Urinary bladder (tissue), 4 donors: ENCODE data around the gene TLE1. TPM values are rescaled to one million over a fixed set of nuclear protein-coding genes. Genes with fewer than 3 reads are reported as not detected.
"Not testable (repeated sequence)": the region's sequence is repeated elsewhere in the genome, so short reads cannot be mapped to it uniquely, and the experiment has no call there.

ENCODE experiments used
- DNase-seq: peaks from one replicate; pipeline ENCODE4 v3.0.0-alpha.2; 2015; ENCODE audit errors: extremely low spot score
- H3K27ac ChIP-seq: one replicate; pipeline ENCODE4 v1.5.1; 2013; ENCODE audit warnings: low read depth, mild to moderate bottlenecking, moderate library complexity
- H3K36me3 ChIP-seq: one replicate; pipeline ENCODE4 v1.6.1; 2013; ENCODE audit warnings: mild to moderate bottlenecking, moderate library complexity; ENCODE audit not compliant: insufficient read depth
- H3K4me1 ChIP-seq: one replicate; pipeline ENCODE4 v1.6.1; 2013; ENCODE audit warnings: mild to moderate bottlenecking, moderate library complexity; ENCODE audit not compliant: insufficient read depth
- H3K4me3 ChIP-seq: one replicate; pipeline ENCODE4 v1.5.1; 2013; ENCODE audit warnings: low read depth, low read length
- WGBS: extraction: QIAGEN DNeasy Blood & Tissue Kit; methylation state at CpG from one replicate; pipeline ENCODE4 v1.1.7; 2013; 5-methylcytosine and 5-hydroxymethylcytosine counted together
- polyA plus RNA-seq: library from polyadenylated mRNA; stranded (reverse); fragments of 200-250 nt; gene quantifications from one replicate; pipeline ENCODE4 v1.2.3, GENCODE V29; 2013
- total RNA-seq: library from RNA; depleted of rRNA; stranded (reverse); fragments of >200 nt; gene quantifications from one replicate; pipeline ENCODE4 v1.2.3, GENCODE V29; 2014
- donor health status: healthy with polysubstance abuse.
- donor health status: healthy.

TLE1 gene
- total and polyA plus RNA-seq, 2 donors = 37.6 to 52.7 TPM

GRCh38 chr9:81694541-81694940 is 5.2 kb upstream of the TLE1 start:
- no peak for DNase-seq
- Histone ChIP-seq H3K4me3 (no peak overlapping the region), H3K4me1 (no peaks in the 10 kb centered on the region), H3K27ac (no peak overlapping the region), H3K36me3 (no peaks in the 10 kb centered on the region)
- WGBS = 21% methylated on average over 7 of the region's 7 CpGs

- Histone ChIP-seq H3K4me3 (no peak overlapping the region), H3K36me3 (no peaks in the 10 kb centered on the region), H3K27ac (peak overlapping the region; percentile 32), H3K4me1 (no peaks in the 10 kb centered on the region)
- no peak for DNase-seq
- WGBS = 68% methylated on average over 6 of the region's 6 CpGs
Measured at GRCh38 chr9:81693671-81694378, 4.5 kb upstream of the TLE1 start.

GRCh38 chr9:81690251-81690851 is 1.0 kb upstream of the TLE1 start:
- WGBS = 5% methylated on average over 23 of the region's 23 CpGs
- Histone ChIP-seq H3K36me3 (no peaks in the 10 kb centered on the region), H3K4me1 (no peaks in the 10 kb centered on the region), H3K4me3 (peak overlapping the region; percentile 39), H3K27ac (no peak overlapping the region)
- DNase-seq = no peak

GRCh38 chr9:81689093-81689342 is 329 bp downstream of the TLE1 start:
- DNase-seq, H3K4me1 ChIP-seq, H3K36me3 ChIP-seq: not testable (repeated sequence)
- under 1% methylated on average over 21 of the region's 21 CpGs for WGBS
- Histone ChIP-seq H3K4me3 (peak overlapping the region; percentile 97), H3K27ac (peak overlapping the region; percentile 82)

- peak overlapping the region; percentile 97 for H3K4me3 ChIP-seq
Measured at GRCh38 chr9:81688262-81689092, 870 bp downstream of the TLE1 start.

GRCh38 chr9:81687521-81688261 is 1.7 kb downstream of the TLE1 start:
- no peaks in the 10 kb centered on the region for H3K36me3 ChIP-seq
- under 1% methylated on average over 51 of the region's 51 CpGs for WGBS
- no peak for DNase-seq
- H3K4me3 ChIP-seq = peak overlapping the region; percentile 97
- H3K4me1 ChIP-seq = no peaks in the 10 kb centered on the region
- peak overlapping the region; percentile 82 for H3K27ac ChIP-seq

More at GRCh38 chr9:81688262-81689092, 870 bp downstream of the TLE1 start:
- peak overlapping the region; percentile 82 for H3K27ac ChIP-seq
- not testable (repeated sequence) for H3K4me1 ChIP-seq, DNase-seq, H3K36me3 ChIP-seq
- WGBS = under 1% methylated on average over 107 of the region's 107 CpGs

GRCh38 chr9:81686614-81687520 is 2.5 kb downstream of the TLE1 start:
- WGBS = 5% methylated on average over 36 of the region's 36 CpGs

GRCh38 chr9:81685763-81686613 is 3.4 kb downstream of the TLE1 start:
- Histone ChIP-seq H3K4me1 (no peaks in the 10 kb centered on the region), H3K27ac (no peak overlapping the region), H3K36me3 (peaks cover 2% of the 10 kb centered on the region), H3K4me3 (peak overlapping the region; percentile 97)
- DNase-seq = no peak
- 52% methylated on average over 5 of the region's 5 CpGs for WGBS

More at GRCh38 chr9:81686614-81687520, 2.5 kb downstream of the TLE1 start:
- Histone ChIP-seq H3K4me1 (no peaks in the 10 kb centered on the region), H3K4me3 (peak overlapping the region; percentile 97), H3K27ac (peak overlapping the region; percentile 82), H3K36me3 (no peaks in the 10 kb centered on the region)
- DNase-seq = peak; percentile 81

- Histone ChIP-seq H3K4me1 (no peaks in the 10 kb centered on the region), H3K36me3 (peaks cover 2% of the 10 kb centered on the region), H3K4me3 (no peak overlapping the region), H3K27ac (no peak overlapping the region)
- no peak for DNase-seq
- WGBS = 80% methylated on average over 4 of the region's 4 CpGs
Measured at GRCh38 chr9:81684635-81685034, 4.7 kb downstream of the TLE1 start.

- H3K36me3 ChIP-seq = peaks cover 2% of the 10 kb centered on the region
- no peak overlapping the region for H3K4me3 ChIP-seq
- no peak for DNase-seq
- no peaks in the 10 kb centered on the region for H3K4me1 ChIP-seq
- 86% methylated on average over 3 of the region's 3 CpGs for WGBS
- H3K27ac ChIP-seq = no peak overlapping the region
Measured at GRCh38 chr9:81683704-81684103, 5.6 kb downstream of the TLE1 start.

GRCh38 chr9:81683238-81683637 is 6.1 kb downstream of the TLE1 start:
- DNase-seq = no peak
- Histone ChIP-seq H3K4me3 (no peak overlapping the region), H3K27ac (no peak overlapping the region), H3K36me3 (peaks cover 2% of the 10 kb centered on the region), H3K4me1 (no peaks in the 10 kb centered on the region)
- 85% methylated on average over 3 of the region's 3 CpGs for WGBS

- Histone ChIP-seq H3K27ac (no peak overlapping the region), H3K4me3 (no peak overlapping the region), H3K4me1 (no peaks in the 10 kb centered on the region), H3K36me3 (peaks cover 2% of the 10 kb centered on the region)
- no peak for DNase-seq
- 46% methylated on average over 8 of the region's 8 CpGs for WGBS
Measured at GRCh38 chr9:81682797-81683196, 6.5 kb downstream of the TLE1 start.
